Astrocyte (in vitro differentiated cells and primary cell): ENCODE data around the gene PLXDC2.

ENCODE experiments used
- EZH2 ChIP-seq: IDR thresholded peaks from 2 replicates; pipeline ENCODE4 v1.6.1; 2012; ENCODE audit warnings: mild to moderate bottlenecking, low read length, inconsistent platforms; ENCODE audit not compliant: insufficient read depth
- TF ChIP-seq, protein P1 (sequence below): IDR thresholded peaks from 2 replicates; pipeline ENCODE4 v1.5.1; 2011; ENCODE audit warnings: low read depth, mild to moderate bottlenecking, inconsistent platforms, low read length, moderate library complexity; ENCODE audit not compliant: insufficient read depth

DNA sequence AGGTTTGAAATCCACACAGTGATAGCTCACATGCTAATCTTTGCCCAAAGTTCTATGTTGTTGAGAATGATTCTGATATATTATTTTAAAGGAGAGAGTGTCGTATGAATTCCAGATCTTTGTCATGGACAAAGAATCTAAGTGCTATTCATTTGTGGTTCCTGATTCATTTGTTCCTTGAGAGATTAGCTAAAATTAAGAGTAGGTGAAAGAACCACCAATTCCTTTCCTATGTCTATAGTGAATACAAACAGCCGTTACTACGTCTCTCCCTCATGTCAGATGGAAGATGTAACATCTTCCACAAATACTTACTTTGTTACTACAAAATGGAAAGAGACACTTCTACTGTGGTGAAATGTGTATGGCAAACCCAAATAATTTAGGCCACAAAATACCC lies 3.3 kb upstream of the PLXDC2 start:
- no peak for TF ChIP-seq EZH2
- TF ChIP-seq, protein P1, sequence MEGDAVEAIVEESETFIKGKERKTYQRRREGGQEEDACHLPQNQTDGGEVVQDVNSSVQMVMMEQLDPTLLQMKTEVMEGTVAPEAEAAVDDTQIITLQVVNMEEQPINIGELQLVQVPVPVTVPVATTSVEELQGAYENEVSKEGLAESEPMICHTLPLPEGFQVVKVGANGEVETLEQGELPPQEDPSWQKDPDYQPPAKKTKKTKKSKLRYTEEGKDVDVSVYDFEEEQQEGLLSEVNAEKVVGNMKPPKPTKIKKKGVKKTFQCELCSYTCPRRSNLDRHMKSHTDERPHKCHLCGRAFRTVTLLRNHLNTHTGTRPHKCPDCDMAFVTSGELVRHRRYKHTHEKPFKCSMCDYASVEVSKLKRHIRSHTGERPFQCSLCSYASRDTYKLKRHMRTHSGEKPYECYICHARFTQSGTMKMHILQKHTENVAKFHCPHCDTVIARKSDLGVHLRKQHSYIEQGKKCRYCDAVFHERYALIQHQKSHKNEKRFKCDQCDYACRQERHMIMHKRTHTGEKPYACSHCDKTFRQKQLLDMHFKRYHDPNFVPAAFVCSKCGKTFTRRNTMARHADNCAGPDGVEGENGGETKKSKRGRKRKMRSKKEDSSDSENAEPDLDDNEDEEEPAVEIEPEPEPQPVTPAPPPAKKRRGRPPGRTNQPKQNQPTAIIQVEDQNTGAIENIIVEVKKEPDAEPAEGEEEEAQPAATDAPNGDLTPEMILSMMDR: no peak
